GM20000 (cell line): ENCODE measurements around the gene DNAJB5.

Experiments used
- DNase-seq: peaks from one replicate; pipeline ENCODE4 v3.0.0; 2012; ENCODE audit warnings: low spot score
- CTCF ChIP-seq: IDR thresholded peaks from 2 replicates; pipeline ENCODE4 v1.5.1; 2012; ENCODE audit warnings: mild to moderate bottlenecking, control low read depth; ENCODE audit errors: extremely low read depth, missing control alignments

DNAJB5 gene

GRCh38 chr9:35042891-35043545 lies 53.5 kb downstream of the DNAJB5 start:
- no peak for TF ChIP-seq CTCF

GRCh38 chr9:35044071-35044470 lies 54.5 kb downstream of the DNAJB5 start:
- DNase-seq, result no peak
- no peak for TF ChIP-seq CTCF

More at GRCh38 chr9:35042891-35043545, 53.5 kb downstream of the DNAJB5 start:
- DNase-seq, result no peak
